SW 1271 (cell line): ENCODE data around the gene GPRIN3.
"Not testable (repeated sequence)": the region's sequence is repeated elsewhere in the genome, so short reads cannot be mapped to it uniquely, and the experiment has no call there.

Experiments
- DNase-seq, 2 experiments: peaks; one replicate each; lab custom pipeline; 2025; lab: John Stamatoyannopoulos, UW

Gene GPRIN3

DNA sequence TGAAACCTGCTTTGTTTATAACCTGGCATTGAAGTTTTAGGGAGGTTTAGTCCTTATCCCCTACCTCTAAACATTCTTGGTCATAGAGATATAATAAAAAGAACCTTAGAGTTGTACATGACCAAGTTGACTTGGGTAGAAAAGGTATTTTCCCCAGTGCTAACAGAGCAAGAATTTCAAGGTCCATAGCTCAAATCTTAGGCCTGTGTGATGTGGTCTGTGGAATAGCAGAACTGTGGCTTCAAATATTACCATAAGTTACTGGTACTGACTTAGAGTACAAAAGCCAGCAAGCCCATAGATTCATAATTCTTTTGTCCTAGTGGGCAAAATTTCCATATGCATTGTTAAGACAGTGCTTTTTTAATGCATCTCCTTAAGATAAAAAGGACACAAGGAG, 91.2 kb downstream of the GPRIN3 start:
- no peak for DNase-seq

GRCh38 chr4:89215736-89216135, 91.9 kb downstream of the GPRIN3 start:
- no peak for DNase-seq

DNA sequence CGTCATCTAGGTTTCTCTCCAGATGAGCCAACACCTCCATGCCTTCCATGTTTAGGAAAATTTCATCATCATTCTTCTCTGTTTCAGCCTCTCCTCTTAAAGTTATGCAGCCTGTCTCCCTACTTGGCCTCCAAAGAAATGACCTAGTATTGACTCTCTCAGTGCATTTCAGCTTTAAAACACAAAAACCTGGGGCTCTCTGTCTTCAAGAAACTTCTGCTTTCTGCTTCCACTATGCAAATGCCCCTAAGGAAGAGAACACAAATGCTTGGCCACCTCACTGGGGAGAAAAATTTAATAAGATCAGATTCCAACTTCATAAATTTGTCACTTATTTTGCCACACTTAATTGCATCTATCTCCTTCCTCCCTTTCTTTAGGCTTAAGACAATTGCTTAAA, 93.3 kb downstream of the GPRIN3 start:
- no peak for DNase-seq

GRCh38 chr4:89213382-89213701, 94.3 kb downstream of the GPRIN3 start:
- no peak for DNase-seq

DNA sequence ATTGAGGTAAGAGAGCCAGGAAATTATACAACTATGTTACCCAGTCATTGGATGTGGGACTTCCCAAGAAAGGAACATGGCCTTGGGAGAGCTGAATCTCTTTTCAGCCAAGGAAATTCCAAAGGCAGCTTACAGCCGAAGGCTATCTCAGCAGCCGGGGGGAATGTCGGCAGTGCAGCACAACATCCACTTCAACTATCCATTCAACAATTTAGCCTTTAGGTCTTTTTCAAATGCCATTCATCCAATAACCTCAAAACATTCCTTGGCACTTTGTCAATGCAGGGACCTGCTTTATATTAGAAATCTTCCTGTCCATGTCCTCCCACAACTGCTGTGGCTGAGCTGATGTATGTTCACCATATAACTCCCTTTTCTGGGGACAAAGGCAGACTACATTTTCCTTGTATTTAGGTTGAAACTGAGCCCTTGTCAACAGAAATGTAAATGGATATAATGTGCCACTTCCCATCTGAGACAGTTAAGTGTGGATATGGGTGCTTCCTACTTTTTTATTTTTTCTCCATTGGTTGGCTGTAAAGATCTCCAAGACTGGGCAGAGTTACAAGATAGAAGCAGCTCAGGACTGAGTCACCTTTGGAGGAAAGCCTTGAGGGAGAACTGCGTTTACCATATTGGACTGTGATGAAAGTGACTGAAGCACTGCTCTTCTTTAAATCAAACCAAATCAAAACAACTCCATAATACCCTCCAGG, 94.8 kb downstream of the GPRIN3 start:
- DNase-seq, result no peak

- DNase-seq, result no peak
Observed at GRCh38 chr4:89204624-89205023, 103.0 kb downstream of the GPRIN3 start.

DNA sequence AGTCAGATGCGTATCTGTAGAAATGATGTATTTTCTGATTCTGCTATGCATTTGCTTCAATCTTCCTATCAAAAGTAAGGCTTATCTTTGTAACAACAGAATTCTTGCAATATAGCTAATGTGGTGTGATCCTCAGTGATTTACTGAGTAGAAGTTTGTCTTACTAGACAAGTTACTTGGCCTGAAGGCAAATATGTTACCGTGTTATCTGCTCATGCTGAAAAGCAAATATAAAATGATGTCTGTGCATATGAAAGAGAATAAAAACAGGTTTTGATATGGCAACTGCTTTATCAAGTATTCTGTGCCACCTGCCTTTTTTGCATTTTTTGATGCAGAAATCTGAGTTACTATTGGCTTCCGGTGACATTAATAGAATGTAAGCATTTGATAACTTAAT, 103.7 kb downstream of the GPRIN3 start:
- DNase-seq, result no peak

DNA sequence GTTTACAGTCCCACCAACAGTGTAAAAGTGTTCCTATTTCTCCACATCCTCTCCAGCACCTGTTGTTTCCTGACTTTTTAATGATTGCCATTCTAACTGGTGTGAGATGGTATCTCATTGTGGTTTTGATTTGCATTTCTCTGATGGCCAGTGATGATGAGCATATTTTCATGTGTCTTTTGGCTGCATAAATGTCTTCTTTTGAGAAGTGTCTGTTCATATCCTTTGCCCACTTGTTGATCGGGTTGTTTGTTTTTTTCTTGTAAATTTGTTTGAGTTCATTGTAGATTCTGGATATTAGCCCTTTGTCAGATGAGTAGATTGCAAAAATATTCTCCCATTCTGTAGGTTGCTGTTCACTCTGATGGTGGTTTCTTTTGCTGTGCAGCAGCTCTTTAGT, 108.2 kb downstream of the GPRIN3 start:
- DNase-seq, result not testable (repeated sequence)

GRCh38 chr4:89197920-89198319, 109.7 kb downstream of the GPRIN3 start:
- DNase-seq, result no peak

GRCh38 chr4:89196745-89197144, 110.9 kb downstream of the GPRIN3 start:
- no peak for DNase-seq

GRCh38 chr4:89196056-89196674, 111.4 kb downstream of the GPRIN3 start:
- DNase-seq, result no peak

DNA sequence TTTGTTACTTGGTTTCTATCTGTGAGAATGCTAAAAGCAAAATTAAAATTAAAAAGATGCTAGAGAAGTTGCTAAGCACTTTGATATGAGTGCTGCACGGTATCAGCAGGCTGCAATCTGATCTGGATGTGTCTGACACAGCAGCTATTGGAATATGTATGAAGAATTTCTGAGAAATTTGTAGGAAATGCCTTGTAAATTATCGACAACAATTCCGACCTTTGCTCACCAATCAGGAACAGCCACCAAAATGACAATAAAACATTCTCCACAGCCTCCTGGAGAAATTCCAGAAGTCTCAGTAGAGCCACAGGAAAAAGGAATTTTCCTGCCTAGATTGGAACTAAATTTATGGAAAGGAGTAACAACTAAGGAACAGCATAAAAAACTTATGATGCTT, 113.8 kb downstream of the GPRIN3 start:
- DNase-seq, result no peak
